Fibroblast of the conjunctiva (primary cell): ENCODE results near the gene UBE2M.
"Not testable (repeated sequence)": the region's sequence is repeated elsewhere in the genome, so short reads cannot be mapped to it uniquely, and the experiment has no call there.

Experiments
- DNase-seq: peaks from one replicate; pipeline ENCODE4 v3.0.0-alpha.2; 2010; ENCODE audit warnings: low read depth

UBE2M gene

GRCh38 chr19:58539169-58539559 lies 19.2 kb downstream of the UBE2M start:
- not testable (repeated sequence) for DNase-seq

GRCh38 chr19:58538257-58539168 lies 19.9 kb downstream of the UBE2M start:
- no peak for DNase-seq

GRCh38 chr19:58536852-58537798 lies 21.3 kb downstream of the UBE2M start:
- DNase-seq: no peak

- DNase-seq: no peak
Observed at GRCh38 chr19:58535857-58536256, 22.6 kb downstream of the UBE2M start.

- DNase-seq: no peak
Observed at GRCh38 chr19:58531034-58531840, 27.2 kb downstream of the UBE2M start.

GRCh38 chr19:58529405-58529804 lies 29.0 kb downstream of the UBE2M start:
- no peak for DNase-seq

GRCh38 chr19:58522709-58523108 lies 35.7 kb downstream of the UBE2M start:
- DNase-seq: no peak

GRCh38 chr19:58521651-58522050 lies 36.8 kb downstream of the UBE2M start:
- no peak for DNase-seq

GRCh38 chr19:58520257-58520599 lies 38.2 kb downstream of the UBE2M start:
- no peak for DNase-seq

GRCh38 chr19:58519355-58520256 lies 38.8 kb downstream of the UBE2M start, which contains the start of gene ZBTB45:
Gene ZBTB45, minus strand, starts transcription at chr19:58519810. Its CDS starts 2,137 bp downstream, at chr19:58517673.
- peak; percentile 95 for DNase-seq

GRCh38 chr19:58519087-58519354 lies 39.4 kb downstream of the UBE2M start:
- peak; percentile 50 for DNase-seq

- DNase-seq: no peak
Observed at GRCh38 chr19:58518256-58519086, 39.9 kb downstream of the UBE2M start.

GRCh38 chr19:58516964-58517833 lies 41.2 kb downstream of the UBE2M start:
- DNase-seq: no peak

GRCh38 chr19:58516246-58516836 lies 42.1 kb downstream of the UBE2M start:
- no peak for DNase-seq

GRCh38 chr19:58515259-58515658 lies 43.2 kb downstream of the UBE2M start:
- DNase-seq: no peak

GRCh38 chr19:58514564-58515022 lies 43.8 kb downstream of the UBE2M start:
- no peak for DNase-seq

- DNase-seq: peak; percentile 81
Observed at GRCh38 chr19:58513694-58514563, 44.5 kb downstream of the UBE2M start.
